SKM-1 (cell line): ENCODE results near the gene PRPF6.

Source experiments
- DNase-seq: peaks from one replicate; lab custom pipeline; 2025; ENCODE audit not compliant: unreplicated experiment; lab: John Stamatoyannopoulos, UW

PRPF6 gene

GRCh38 chr20:63945031-63945658 lies 35.8 kb upstream of the PRPF6 start:
- no peak for DNase-seq

- DNase-seq: no peak
Measured at GRCh38 chr20:63945921-63946920, 34.7 kb upstream of the PRPF6 start.

DNA sequence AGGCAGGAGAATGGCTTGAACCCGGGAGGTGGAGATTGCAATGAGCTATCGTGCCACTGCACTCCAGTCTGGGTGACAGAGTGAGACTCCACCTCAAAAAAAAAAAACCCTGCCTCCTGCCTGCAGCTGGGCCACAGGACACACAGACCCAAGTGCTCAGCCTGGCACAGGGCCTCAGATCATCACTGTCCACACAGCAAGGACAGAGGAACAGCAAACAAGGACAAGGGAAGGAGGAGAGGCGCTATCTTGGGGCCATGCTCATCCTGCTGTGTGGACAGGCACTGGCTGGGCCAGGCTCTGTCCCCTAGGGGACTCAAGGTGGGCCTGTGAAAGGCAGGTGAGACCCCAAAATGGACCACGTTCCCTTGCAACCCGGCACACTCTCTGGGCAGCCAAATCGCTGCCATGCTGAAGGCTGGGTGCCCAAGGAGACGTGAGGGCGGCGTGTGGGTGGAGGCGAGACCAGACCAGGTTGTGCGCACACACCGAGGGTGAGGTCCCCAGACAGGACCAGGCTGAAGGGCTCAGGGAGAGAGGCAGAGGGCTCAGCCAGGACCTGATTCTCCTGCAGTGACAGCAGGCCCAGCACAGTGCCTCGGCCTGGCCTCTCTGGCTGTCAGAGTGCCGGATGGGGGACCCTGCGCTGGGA lies 33.8 kb upstream of the PRPF6 start:
- DNase-seq: no peak

GRCh38 chr20:63947638-63948456 lies 33.1 kb upstream of the PRPF6 start:
- DNase-seq: no peak

DNA sequence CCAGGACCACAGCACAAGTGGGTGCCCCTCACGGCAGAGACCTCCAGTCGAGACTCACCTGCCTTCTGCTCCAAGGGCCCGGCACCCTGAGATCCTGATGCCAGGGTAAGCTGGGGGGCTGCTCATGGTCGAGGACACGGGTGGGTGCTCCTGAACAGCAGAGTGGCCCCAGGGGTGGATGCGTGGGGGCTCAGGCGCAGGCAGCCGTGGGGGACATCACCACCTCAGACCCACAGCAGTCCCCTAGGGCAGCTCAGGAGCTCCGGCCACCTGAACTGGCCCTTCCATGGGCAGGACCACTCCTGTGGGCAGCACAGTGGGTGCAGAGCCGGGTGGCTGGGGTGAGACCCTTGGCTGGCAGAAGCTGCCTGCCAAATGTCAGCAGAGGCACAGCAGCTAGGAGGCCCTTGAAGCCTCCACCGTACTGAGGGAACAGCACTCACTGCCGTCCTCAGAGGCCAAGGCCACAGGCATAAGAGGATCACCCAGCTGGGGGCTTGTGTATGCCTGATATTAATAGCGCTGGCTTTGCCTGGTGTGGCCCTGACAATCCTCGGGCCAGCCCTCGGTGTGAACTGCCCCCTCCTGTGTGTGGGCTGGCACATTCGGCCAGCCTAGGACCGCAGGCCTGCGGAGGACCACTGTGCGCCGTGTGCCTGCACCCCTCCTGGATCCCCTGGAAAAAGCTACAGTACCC lies 30.1 kb upstream of the PRPF6 start:
- DNase-seq: no peak

DNA sequence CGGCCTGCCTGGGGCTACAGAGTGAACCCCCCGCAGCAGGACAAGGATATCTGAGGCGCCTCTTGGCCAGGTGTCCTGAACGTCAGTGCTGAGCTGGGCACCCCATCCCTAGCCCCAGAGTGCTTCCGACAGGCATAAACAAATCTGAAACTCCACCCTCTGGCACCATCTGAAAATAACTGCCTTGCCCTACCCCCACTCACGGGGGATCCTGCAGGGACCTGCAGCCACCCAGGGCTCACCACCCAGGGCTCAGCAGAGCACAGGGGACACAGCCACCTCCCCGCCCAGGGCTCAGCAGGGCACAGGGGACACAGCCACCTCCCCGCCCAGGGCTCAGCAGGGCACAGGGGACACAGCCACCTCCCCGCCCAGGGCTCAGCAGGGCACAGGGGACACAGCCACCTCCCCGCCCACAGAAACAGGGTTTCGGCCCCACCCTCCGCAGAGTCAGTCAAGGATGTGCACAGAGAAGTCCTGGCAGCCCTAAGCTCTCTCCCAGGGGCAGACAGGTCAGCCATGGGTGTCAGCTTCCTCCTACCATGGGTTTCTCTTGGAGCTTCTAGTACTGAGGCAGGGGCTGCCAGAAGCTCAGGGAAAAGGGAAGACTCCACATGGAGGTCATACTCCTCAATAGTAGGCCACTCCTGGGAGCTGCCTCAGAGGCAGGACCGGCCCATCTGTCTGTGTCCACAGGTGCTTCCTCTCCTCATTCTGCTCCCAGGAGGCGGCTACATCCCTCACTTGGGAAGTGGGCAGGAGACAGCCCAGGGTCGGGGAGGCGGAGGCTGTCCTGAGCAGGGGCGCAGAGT lies 29.3 kb upstream of the PRPF6 start:
- no peak for DNase-seq

DNA sequence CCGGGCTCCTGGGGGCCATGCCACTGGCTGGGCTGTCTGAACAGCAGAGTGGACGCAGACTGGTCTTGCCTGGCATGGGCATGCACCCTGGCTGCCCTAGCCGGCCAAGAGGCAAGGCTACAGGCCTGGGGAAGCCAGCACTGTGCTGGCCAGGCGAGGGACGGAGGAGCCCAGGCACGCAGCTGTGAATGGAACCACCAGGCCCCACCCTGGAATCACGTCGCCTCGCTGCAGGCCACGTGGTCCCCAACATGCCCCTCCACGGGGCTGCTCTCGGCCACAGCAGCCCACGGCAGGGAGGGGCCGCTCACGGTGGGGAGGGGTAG lies 28.8 kb upstream of the PRPF6 start:
- DNase-seq: no peak

DNA sequence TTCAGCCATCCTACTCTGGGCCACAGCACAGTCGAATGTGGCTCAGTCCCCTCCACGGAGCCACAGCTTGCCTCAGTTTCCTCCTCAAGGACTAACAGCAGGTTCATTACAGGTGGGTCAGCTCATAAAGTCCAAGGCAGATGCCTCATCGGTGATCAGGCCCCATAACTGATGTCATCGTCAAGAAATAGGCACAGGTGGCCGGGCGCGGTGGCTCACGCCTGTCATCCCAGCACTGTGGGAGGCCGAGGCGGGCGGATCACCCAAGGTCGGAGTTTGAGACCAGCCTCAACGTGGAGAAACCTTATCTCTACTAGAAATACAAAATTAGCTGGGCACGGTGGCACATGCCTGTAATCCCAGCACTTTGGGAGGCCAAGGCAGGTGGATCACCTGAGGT lies 28.2 kb upstream of the PRPF6 start:
- no peak for DNase-seq

DNA sequence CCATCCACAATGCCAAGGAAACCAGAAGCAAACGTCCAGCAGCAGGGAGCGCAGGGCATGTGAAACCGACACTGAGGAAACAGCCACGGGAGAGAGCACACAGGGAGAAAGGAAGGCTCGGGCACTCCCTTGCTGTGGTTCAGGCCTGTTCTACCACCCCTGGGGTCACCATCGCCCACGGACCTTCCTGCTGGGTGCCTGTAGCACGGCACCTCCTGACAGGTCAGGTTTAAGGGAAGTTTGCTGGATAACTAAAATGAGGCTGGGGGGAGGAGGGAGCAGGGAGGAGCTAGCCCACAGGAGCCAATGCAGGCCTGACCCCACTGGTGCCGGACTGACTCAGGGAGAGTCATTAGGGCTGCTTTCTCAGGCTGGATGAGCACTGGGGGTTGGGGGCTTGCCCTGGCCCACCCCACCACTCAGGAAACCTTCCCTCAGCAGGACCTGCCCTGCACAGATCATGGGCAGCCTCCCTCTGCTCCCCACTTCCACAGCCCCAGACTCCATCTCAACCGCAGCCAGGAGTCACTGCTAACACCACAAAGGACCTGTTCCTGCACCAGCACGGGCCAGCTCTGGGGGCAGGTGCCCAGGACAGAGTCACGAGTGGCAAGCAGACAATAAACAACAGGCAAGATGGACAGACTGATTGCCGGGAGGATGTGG lies 27.0 kb upstream of the PRPF6 start:
- no peak for DNase-seq

GRCh38 chr20:63955281-63955826 lies 25.6 kb upstream of the PRPF6 start:
- no peak for DNase-seq

DNA sequence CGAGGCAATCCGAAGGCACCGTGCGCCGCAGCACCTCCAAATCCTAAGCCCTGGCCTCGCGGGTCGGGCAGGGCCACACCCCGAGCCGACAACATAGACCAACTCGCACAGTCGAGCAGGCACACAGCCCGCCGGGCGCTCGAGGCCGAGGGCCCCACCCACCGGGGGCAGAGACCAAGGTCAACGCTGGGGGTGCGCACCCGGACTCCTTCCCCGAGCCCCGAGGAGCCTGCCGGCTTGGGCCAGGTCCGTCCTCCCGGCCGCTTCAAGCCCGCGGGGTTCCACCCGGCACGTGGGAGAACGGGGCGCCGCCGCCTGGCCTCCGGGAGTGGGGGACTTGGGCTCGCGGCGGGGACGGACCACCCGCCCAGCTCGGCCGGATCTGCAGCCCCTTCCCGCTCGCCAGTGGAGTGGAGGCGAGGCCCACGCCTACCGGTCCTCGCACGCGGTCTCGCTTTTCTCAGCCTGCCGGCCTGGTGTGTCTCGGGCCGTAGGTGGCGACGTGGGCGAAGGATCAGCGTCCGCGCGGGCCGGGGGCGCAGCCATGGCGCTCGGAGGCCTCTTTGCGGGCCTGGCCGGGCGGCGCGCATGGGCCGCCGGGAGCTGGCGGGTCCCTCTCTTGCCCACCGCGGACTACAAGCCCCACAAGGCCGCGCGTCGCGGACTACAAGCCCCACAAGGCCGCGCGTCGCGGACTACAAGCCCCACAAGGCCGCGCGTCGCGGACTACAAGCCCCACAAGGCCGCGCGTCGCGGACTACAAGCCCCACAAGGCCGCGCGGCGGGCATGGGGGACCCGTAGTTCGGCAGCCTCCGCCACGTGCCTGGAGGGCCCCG lies 24.9 kb upstream of the PRPF6 start, which contains the start of gene UCKL1:
TSS of gene UCKL1 (minus strand) at position 590 of the 837 bp plus-strand sequence. CDS start at position 546, 44 bp downstream.
- DNase-seq: peak; percentile 70

- no peak for DNase-seq
Measured at GRCh38 chr20:63956664-63957003, 24.3 kb upstream of the PRPF6 start.

GRCh38 chr20:63957004-63957689 lies 23.8 kb upstream of the PRPF6 start:
- DNase-seq: no peak

DNA sequence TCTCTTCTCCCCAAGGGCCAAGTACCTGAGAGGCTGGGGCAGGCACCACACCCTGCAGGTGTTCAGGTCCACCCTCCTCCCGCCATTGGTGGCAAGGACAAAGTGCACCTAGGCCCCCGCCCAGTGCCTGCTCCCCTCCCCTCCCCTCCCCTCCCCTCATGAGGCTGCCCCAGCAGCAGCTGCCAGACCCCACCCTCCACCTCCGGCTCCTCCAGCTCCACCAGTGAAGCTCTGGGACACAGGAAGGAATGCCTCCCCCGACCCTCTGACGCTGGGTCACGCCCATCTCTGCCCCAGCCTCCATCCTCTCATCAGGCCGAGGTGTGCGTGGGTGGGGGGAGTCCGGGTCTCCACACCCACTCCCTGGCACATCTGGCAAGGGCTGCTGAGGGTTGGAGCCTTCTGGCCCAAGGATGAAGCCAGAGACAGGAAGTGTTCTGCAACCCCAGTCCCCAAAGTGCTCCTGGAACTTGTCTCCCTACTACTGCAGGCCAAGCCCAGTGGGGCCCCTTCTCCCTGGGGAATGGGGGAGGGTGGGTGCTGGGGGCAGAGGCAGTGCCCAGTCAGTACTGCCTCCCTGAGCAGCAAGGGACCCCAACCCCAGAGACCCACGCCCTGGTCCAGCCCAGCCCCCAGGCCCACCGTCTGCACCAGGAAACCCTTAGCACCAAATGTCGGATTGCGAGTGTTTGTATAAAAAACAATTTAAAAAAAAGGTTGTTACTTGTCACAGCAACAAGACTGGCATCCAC lies 23.1 kb upstream of the PRPF6 start:
- DNase-seq: no peak

DNA sequence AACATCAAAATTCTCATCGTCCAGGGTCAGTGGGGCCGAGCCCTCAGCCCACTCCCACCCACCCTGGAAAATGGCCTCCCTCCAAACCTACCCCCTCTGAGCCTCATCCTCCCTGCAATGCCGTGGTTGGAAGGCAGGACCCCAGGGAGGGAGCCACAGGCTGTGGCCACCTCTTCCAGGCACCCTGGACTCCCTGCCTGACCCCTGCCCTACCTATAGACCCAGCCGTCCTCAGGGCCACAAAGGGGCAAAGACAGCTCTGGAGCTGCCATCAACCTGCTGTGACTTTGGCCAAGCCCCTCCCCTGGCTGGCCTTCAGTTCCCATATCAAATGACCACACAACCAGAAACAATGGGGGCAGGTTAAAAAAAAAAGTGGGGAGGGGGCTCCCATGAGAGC lies 22.5 kb upstream of the PRPF6 start:
- no peak for DNase-seq

- DNase-seq: no peak
Measured at GRCh38 chr20:63958964-63959698, 21.8 kb upstream of the PRPF6 start.
